NCI-H1092 (cell line): Measurements from ENCODE around the gene A4GNT.

Source experiments
- DNase-seq: peaks from one replicate; lab custom pipeline; 2025; lab: John Stamatoyannopoulos, UW

A4GNT gene

DNA sequence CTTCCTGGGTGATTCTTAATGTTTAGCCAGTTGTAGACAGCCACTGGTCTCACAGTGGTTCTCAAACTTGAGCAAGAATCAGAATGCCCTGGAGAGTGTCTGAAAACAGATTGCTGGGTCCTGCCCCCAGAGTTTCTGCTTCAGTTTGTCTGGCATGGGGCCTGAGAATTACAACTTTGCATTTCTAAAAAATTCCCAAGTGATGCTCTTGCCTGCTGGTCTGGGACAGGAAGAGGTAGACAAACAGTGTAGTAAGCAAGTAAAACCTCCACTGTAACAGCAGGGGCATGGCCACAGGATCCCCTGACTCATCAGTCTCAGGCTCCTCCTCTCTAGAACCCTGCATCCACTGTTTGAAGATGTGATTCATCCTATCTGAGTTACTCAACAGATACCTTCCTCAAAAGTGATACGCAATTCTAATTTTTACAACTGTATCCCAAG is 53.3 kb downstream of the A4GNT start:
- DNase-seq, result no peak

GRCh38 chr3:138078096-138078495 is 54.1 kb downstream of the A4GNT start:
- DNase-seq, result no peak
